LNCaP clone FGC (cell line): Measurements from ENCODE around the gene ARHGDIG.

ENCODE experiments used
- DNase-seq: peaks from one replicate; pipeline ENCODE4 v3.0.0-alpha.2; 2011; ENCODE audit warnings: low read depth
- H3K4me3 ChIP-seq: 2 replicates; pipeline ENCODE4 v1.5.1; 2011; ENCODE audit warnings: mild to moderate bottlenecking, low read depth, low read length, control low read depth
- CTCF ChIP-seq: IDR thresholded peaks from 2 replicates; pipeline ENCODE4 v1.5.1; 2012; ENCODE audit warnings: mild to moderate bottlenecking; ENCODE audit not compliant: control insufficient read depth, insufficient read depth; ENCODE audit errors: extremely low read depth

The ARHGDIG gene

GRCh38 chr16:243348-243747 lies 37.0 kb upstream of the ARHGDIG start:
- TF ChIP-seq CTCF = no peak
- DNase-seq = no peak
- no peak overlapping the region for H3K4me3 ChIP-seq

- TF ChIP-seq CTCF = no peak
- DNase-seq = no peak
- H3K4me3 ChIP-seq = no peak overlapping the region
These were observed 35.3 kb upstream of the ARHGDIG start for GRCh38 chr16:245105-245504.

DNA sequence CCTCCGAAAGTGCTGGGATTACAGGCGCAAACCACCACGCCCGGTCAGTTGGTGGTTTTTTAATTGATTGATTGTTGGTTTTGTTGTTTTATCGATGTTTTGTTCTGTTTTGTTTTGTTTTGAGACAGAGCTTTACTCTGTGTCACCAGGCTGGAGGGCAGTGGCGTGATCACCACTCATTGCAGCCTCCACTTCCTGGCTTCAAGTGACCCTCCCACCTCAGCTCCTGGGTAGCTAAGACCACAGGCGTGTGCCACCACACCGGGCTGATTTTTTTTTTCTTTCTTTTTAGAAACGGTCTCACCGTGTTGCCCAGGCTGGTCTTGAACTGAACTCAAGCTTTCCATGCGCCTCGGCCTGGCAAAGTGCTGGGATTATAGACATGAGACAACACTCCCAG lies 33.4 kb upstream of the ARHGDIG start:
- no peak for TF ChIP-seq CTCF
- no peak for DNase-seq
- H3K4me3 ChIP-seq = no peak overlapping the region

- TF ChIP-seq CTCF = no peak
These were observed 31.0 kb upstream of the ARHGDIG start for GRCh38 chr16:249431-249830.

GRCh38 chr16:252366-253337 lies 27.7 kb upstream of the ARHGDIG start:
- no peak overlapping the region for H3K4me3 ChIP-seq
- no peak for TF ChIP-seq CTCF
- no peak for DNase-seq

More at GRCh38 chr16:249431-249830, 31.0 kb upstream of the ARHGDIG start:
- no peak overlapping the region for H3K4me3 ChIP-seq
- no peak for DNase-seq

GRCh38 chr16:253833-254232 lies 26.6 kb upstream of the ARHGDIG start:
- TF ChIP-seq CTCF = no peak
- DNase-seq = no peak
- no peak overlapping the region for H3K4me3 ChIP-seq

GRCh38 chr16:254461-254860 lies 25.9 kb upstream of the ARHGDIG start:
- no peak for DNase-seq
- H3K4me3 ChIP-seq = no peak overlapping the region
- TF ChIP-seq CTCF = no peak
